Body of pancreas (tissue), 4 donors: ENCODE data around the gene RASA3.

ENCODE experiments used
- CTCF ChIP-seq, 7 experiments: fragments of 450-650 bp in 4 of 7; fragments of 200-600 bp in 3 of 7; sonication (generic) in 3 of 7; IDR thresholded peaks; one replicate each; pipeline ENCODE4 v1.5.1; 2016 to 2019; ENCODE audit warnings: antibody characterized with exemption in 7 of 7
- POLR2A ChIP-seq, 3 donors: fragments of 450-650 bp; IDR thresholded peaks; one replicate each; pipeline ENCODE4 v1.6.1; 2016; ENCODE audit warnings: antibody characterized with exemption in 3 of 3, mild to moderate bottlenecking in 2 of 3

- TF ChIP-seq CTCF (IDR thresholded peaks at IDR 0.05): no peak
- no peak for TF ChIP-seq POLR2A (IDR thresholded peaks at IDR 0.05)
Observed at GRCh38 chr13:114145722-114146121, 13.3 kb upstream of the RASA3 start.
